H9 (cell line): Measurements from ENCODE around the gene HSFX4. TPM values are rescaled to one million over a fixed set of nuclear protein-coding genes. Genes with fewer than 3 reads are reported as not detected.

Experiments used
- DNase-seq: peaks from one replicate; pipeline ENCODE4 v3.0.0-alpha.2; 2017
- H2AFZ ChIP-seq: one replicate; pipeline ENCODE4 v1.6.1; 2013; ENCODE audit warnings: mild to moderate bottlenecking, low read length, control low read depth, moderate library complexity
- H2AK5ac ChIP-seq: 2 replicates; pipeline ENCODE4 v1.6.1; 2013; ENCODE audit warnings: low read length, control low read depth, mixed read lengths; ENCODE audit not compliant: insufficient read length
- H2BK120ac ChIP-seq: one replicate; pipeline ENCODE4 v1.6.1; 2013; ENCODE audit warnings: low read depth, mild to moderate bottlenecking, low read length, control low read depth, inconsistent platforms; ENCODE audit not compliant: poor library complexity, severe bottlenecking
- H2BK12ac ChIP-seq: 2 replicates; pipeline ENCODE4 v1.6.1; 2013; ENCODE audit warnings: low read length, control low read depth, mixed read lengths, low read depth; ENCODE audit not compliant: insufficient read length
- H2BK15ac ChIP-seq: 2 replicates; pipeline ENCODE4 v1.6.1; 2013; ENCODE audit warnings: low read depth, low read length, control low read depth
- H2BK20ac ChIP-seq: one replicate; pipeline ENCODE4 v1.6.1; 2013; ENCODE audit warnings: low read depth, mild to moderate bottlenecking, low read length, control low read depth, inconsistent platforms; ENCODE audit not compliant: poor library complexity, severe bottlenecking
- H2BK5ac ChIP-seq: 2 replicates; pipeline ENCODE4 v1.6.1; 2013; ENCODE audit warnings: low read length, control low read depth, mixed read lengths; ENCODE audit not compliant: insufficient read length
- H3K14ac ChIP-seq: 2 replicates; pipeline ENCODE4 v1.6.1; 2013; ENCODE audit warnings: low read length, control low read depth; ENCODE audit not compliant: insufficient read depth
- H3K18ac ChIP-seq: 2 replicates; pipeline ENCODE4 v1.6.1; 2013; ENCODE audit warnings: low read depth, mild to moderate bottlenecking, mixed read lengths, low read length, control low read depth; ENCODE audit not compliant: insufficient read length
- H3K23ac ChIP-seq: 2 replicates; pipeline ENCODE4 v1.6.1; 2013; ENCODE audit warnings: low read length, control low read depth, mixed read lengths, low read depth; ENCODE audit not compliant: insufficient read length
- H3K23me2 ChIP-seq: 2 replicates; pipeline ENCODE4 v1.6.1; 2013; ENCODE audit warnings: low read depth, mild to moderate bottlenecking, mixed read lengths, low read length, control low read depth; ENCODE audit not compliant: insufficient read length, poor library complexity, severe bottlenecking
- H3K27ac ChIP-seq: 2 replicates; pipeline ENCODE4 v1.5.1; 2013; ENCODE audit warnings: low read length, control low read depth, mixed read lengths, low read depth; ENCODE audit not compliant: insufficient read length
- H3K27me3 ChIP-seq: 2 replicates; pipeline ENCODE4 v1.6.1; 2013; ENCODE audit warnings: low read length, control low read depth, inconsistent platforms; ENCODE audit not compliant: insufficient read depth
- H3K4ac ChIP-seq: 2 replicates; pipeline ENCODE4 v1.6.1; 2013; ENCODE audit warnings: low read depth, mild to moderate bottlenecking, control low read depth, inconsistent platforms, low read length, moderate library complexity
- H3K4me1 ChIP-seq: 2 replicates; pipeline ENCODE4 v1.6.1; 2013; ENCODE audit warnings: low read length, control low read depth, inconsistent platforms; ENCODE audit not compliant: insufficient read depth
- H3K4me2 ChIP-seq: 2 replicates; pipeline ENCODE4 v1.6.1; 2013; ENCODE audit warnings: low read length, control low read depth, mixed read lengths; ENCODE audit not compliant: insufficient read length, insufficient read depth
- H3K56ac ChIP-seq: 2 replicates; pipeline ENCODE4 v1.6.1; 2013; ENCODE audit warnings: low read depth, mild to moderate bottlenecking, mixed read lengths, low read length, control low read depth; ENCODE audit not compliant: insufficient read length
- H3K79me1 ChIP-seq: 2 replicates; pipeline ENCODE4 v1.6.1; 2013; ENCODE audit warnings: low read depth, mild to moderate bottlenecking, moderate library complexity, low read length, control low read depth, inconsistent platforms; ENCODE audit not compliant: insufficient read depth, poor library complexity, severe bottlenecking
- H3K79me2 ChIP-seq: 2 replicates; pipeline ENCODE4 v1.6.1; 2013; ENCODE audit warnings: low read length, control low read depth, inconsistent platforms; ENCODE audit not compliant: insufficient read depth
- H3K9ac ChIP-seq: 2 replicates; pipeline ENCODE4 v1.6.1; 2013; ENCODE audit warnings: low read length, control low read depth, mixed read lengths; ENCODE audit not compliant: insufficient read length; ENCODE audit errors: extremely low read depth
- H3K9me3 ChIP-seq: one replicate; pipeline ENCODE4 v1.6.1; 2013; ENCODE audit warnings: low read depth, low read length, inconsistent platforms; ENCODE audit not compliant: control insufficient read depth
- H3T11ph ChIP-seq: one replicate; pipeline ENCODE4 v1.6.1; 2013; ENCODE audit warnings: mild to moderate bottlenecking, low read length, control low read depth, inconsistent platforms
- H4K20me1 ChIP-seq: one replicate; pipeline ENCODE4 v1.6.1; 2013; ENCODE audit not compliant: control insufficient read depth, insufficient read length, insufficient read depth
- H4K5ac ChIP-seq: 2 replicates; pipeline ENCODE4 v1.6.1; 2013; ENCODE audit warnings: low read depth, mild to moderate bottlenecking, mixed read lengths, low read length, control low read depth; ENCODE audit not compliant: insufficient read length
- H4K8ac ChIP-seq: replicated peaks from 2 replicates; pipeline ENCODE4 v1.6.1; 2013; ENCODE audit warnings: low read length, control low read depth, mixed read lengths, low read depth; ENCODE audit not compliant: insufficient read length
- H4K91ac ChIP-seq: 2 replicates; pipeline ENCODE4 v1.6.1; 2013; ENCODE audit warnings: low read depth, mild to moderate bottlenecking, moderate library complexity, mixed read lengths, low read length, control low read depth; ENCODE audit not compliant: insufficient read length
- H3K27ac Mint-ChIP-seq, 3 experiments: 2 replicates in 2 of 3; 3 replicates in 1 of 3; pipeline ENCODE4 v1.8.0; 2020 to 2021; ENCODE audit warnings: mixed read lengths in 3 of 3, mild to moderate bottlenecking in 1 of 3, moderate library complexity in 1 of 3
- H3K27me3 Mint-ChIP-seq: 2 replicates; pipeline ENCODE4 v1.8.0; 2021; ENCODE audit warnings: low read depth, mild to moderate bottlenecking, moderate library complexity, mixed read lengths
- H3K36me3 Mint-ChIP-seq, 3 experiments: 2 replicates in 2 of 3; 3 replicates in 1 of 3; pipeline ENCODE4 v1.8.0; 2020 to 2021; ENCODE audit warnings: low read depth in 3 of 3, mixed read lengths in 3 of 3; ENCODE audit not compliant: insufficient read depth in 1 of 3
- H3K4me1 Mint-ChIP-seq, 2 experiments: 2 replicates each; pipeline ENCODE4 v1.8.0; 2020; ENCODE audit warnings: mixed read lengths in 2 of 2
- H3K4me3 Mint-ChIP-seq, 2 experiments: 2 replicates in 1 of 2; 3 replicates in 1 of 2; pipeline ENCODE4 v1.8.0; 2020 to 2021; ENCODE audit warnings: mild to moderate bottlenecking in 2 of 2, mixed read lengths in 2 of 2, moderate library complexity in 1 of 2
- H3K9me3 Mint-ChIP-seq, 2 experiments: 2 replicates in 1 of 2; 3 replicates in 1 of 2; pipeline ENCODE4 v1.8.0; 2020; ENCODE audit warnings: mild to moderate bottlenecking in 2 of 2, mixed read lengths in 2 of 2, moderate library complexity in 1 of 2
- WGBS: extraction: QIAGEN DNeasy Blood & Tissue Kit; methylation state at CpG from one replicate; pipeline ENCODE4 v1.1.7; 2013; ENCODE audit warnings: missing lambda C conversion rate, low lambda C conversion rate, mixed read lengths; ENCODE audit not compliant: insufficient read length; ENCODE audit errors: extremely low coverage; 5-methylcytosine and 5-hydroxymethylcytosine counted together
- total RNA-seq: library from RNA; stranded (reverse); gene quantifications from 2 replicates; pipeline ENCODE4 v1.2.1, GENCODE V29; 2021
- TF ChIP-seq, protein P1 (sequence below): fragments of 200-600 bp; sonication (generic); conservative IDR thresholded peaks from 3 replicates; pipeline ENCODE4 v1.8.0; 2021; ENCODE audit warnings: antibody characterized with exemption, mild to moderate bottlenecking

The HSFX4 gene
- total RNA-seq, 1 experiment from 2014 or later, result not detected

DNA sequence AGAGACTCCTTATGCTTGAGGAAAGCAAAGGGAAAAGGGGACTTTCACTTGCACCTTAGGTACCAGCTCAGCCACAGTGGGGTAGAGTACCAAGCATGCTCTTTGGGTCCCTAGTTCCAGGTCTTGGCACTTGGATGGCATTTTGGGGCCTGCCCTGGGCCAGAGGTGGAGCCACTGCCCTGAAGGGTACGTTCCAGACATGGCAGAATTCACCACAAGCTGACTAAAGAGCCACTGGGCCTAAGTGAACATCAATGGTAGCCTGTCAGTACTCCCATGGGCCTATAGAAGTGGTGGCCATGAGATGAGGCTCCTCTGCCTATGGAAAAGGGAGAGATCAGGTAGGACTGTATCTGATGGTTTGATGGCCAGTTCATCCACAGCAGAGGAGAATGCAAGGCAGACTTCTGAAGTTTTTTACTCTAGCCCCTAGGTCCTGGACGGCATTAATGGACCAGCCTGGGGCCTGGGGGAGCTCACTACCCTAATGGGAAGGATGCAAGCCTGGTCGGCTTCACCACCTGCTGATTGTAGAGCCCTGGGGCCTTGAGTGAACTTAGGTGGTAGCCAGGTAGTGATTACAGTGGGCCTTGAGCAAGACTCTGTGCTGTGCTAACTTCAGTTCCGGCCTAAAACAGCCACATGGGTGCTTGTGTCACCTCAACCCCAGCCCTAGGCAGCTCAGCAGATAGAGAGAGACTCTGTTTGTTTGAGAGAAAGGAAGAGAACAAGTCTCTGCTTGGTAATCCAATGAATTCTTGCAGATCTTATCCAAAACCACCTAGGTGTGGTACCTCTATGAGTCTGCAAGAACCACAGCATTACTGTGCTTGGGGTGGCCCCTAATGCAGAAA is 19.8 kb upstream of the HSFX4 start:
- Histone ChIP-seq H4K91ac (no peak overlapping the region), H3K79me1 (no peaks in the 10 kb centered on the region), H3K23ac (no peak overlapping the region), H3K27ac (no peak overlapping the region), H3K4ac (no peak overlapping the region), H3K56ac (no peak overlapping the region), H4K5ac (no peak overlapping the region), H3K4me2 (no peak overlapping the region), H3K18ac (no peak overlapping the region), H2BK20ac (no peak overlapping the region), H3K9ac (no peak overlapping the region), H3K79me2 (no peaks in the 10 kb centered on the region), H3K14ac (no peak overlapping the region), H3K9me3 (peaks cover 27% of the 10 kb centered on the region), H2BK12ac (no peak overlapping the region), H2BK15ac (no peak overlapping the region), H3K23me2 (no peaks in the 10 kb centered on the region), H2BK5ac (no peak overlapping the region), H2BK120ac (no peak overlapping the region), H3T11ph (no peak overlapping the region), H2AFZ (no peak overlapping the region), H3K4me1 (no peaks in the 10 kb centered on the region; the same call in 1 of the 2 replicates), H2AK5ac (no peak overlapping the region), H4K20me1 (no peaks in the 10 kb centered on the region), H4K8ac (no peak overlapping the region), H3K27me3 (no peaks in the 10 kb centered on the region)
- no CpG with 5 or more reads among the region's 4 CpGs for WGBS
- DNase-seq, result no peak
- peaks cover 0 to under 1% of the 10 kb centered on the region in 2 experiments; a peak in 2 of 4 replicates for H3K4me1 Mint-ChIP-seq
- no peak overlapping the region for H3K27ac Mint-ChIP-seq
- H3K36me3 Mint-ChIP-seq, result peaks cover 0 to 4% (median 3%) of the 10 kb centered on the region in 3 experiments; a peak in 3 of 7 replicates
- H3K27me3 Mint-ChIP-seq, result peaks cover 1% of the 10 kb centered on the region; the same call in 1 of the 2 replicates
- H3K4me3 Mint-ChIP-seq, result no peak overlapping the region
- TF ChIP-seq, protein P1, sequence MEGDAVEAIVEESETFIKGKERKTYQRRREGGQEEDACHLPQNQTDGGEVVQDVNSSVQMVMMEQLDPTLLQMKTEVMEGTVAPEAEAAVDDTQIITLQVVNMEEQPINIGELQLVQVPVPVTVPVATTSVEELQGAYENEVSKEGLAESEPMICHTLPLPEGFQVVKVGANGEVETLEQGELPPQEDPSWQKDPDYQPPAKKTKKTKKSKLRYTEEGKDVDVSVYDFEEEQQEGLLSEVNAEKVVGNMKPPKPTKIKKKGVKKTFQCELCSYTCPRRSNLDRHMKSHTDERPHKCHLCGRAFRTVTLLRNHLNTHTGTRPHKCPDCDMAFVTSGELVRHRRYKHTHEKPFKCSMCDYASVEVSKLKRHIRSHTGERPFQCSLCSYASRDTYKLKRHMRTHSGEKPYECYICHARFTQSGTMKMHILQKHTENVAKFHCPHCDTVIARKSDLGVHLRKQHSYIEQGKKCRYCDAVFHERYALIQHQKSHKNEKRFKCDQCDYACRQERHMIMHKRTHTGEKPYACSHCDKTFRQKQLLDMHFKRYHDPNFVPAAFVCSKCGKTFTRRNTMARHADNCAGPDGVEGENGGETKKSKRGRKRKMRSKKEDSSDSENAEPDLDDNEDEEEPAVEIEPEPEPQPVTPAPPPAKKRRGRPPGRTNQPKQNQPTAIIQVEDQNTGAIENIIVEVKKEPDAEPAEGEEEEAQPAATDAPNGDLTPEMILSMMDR, result no peak
- H3K9me3 Mint-ChIP-seq, result peaks cover 41 to 57% of the 10 kb centered on the region in 2 experiments
